WERI-Rb-1 (cell line): ENCODE results near the gene RFK.
"Not testable (repeated sequence)": the region's sequence is repeated elsewhere in the genome, so short reads cannot be mapped to it uniquely, and the experiment has no call there.

Experiments used
- DNase-seq: peaks from one replicate; pipeline ENCODE4 v3.0.0-alpha.2; 2020
- H3K27ac ChIP-seq: fragments of 250-450 bp; sonication (Bioruptor Pico); 2 replicates; pipeline ENCODE4 v1.5.1; 2020; ENCODE audit warnings: mild to moderate bottlenecking, moderate library complexity
- H3K27me3 ChIP-seq: fragments of 250-450 bp; sonication (Bioruptor Pico); 2 replicates; pipeline ENCODE4 v1.5.1; 2021; ENCODE audit warnings: mild to moderate bottlenecking, low read depth, moderate library complexity; ENCODE audit not compliant: insufficient read depth, severe bottlenecking
- H3K36me3 ChIP-seq: fragments of 250-450 bp; sonication (Bioruptor Pico); 2 replicates; pipeline ENCODE4 v1.5.1; 2020; ENCODE audit warnings: mild to moderate bottlenecking, moderate library complexity
- H3K4me3 ChIP-seq: 2 replicates; pipeline ENCODE4 v1.5.1; 2011; ENCODE audit warnings: low read depth, mild to moderate bottlenecking, control low read depth, low read length
- H3K9me3 ChIP-seq: fragments of 250-450 bp; sonication (Bioruptor Pico); 2 replicates; pipeline ENCODE4 v1.5.1; 2021; ENCODE audit warnings: mild to moderate bottlenecking, moderate library complexity; ENCODE audit not compliant: severe bottlenecking
- TF ChIP-seq, protein P1 (sequence below): IDR thresholded peaks from 2 replicates; pipeline ENCODE4 v1.5.1; 2011; ENCODE audit warnings: low read depth, mild to moderate bottlenecking, control low read depth, inconsistent platforms, low read length

Gene RFK

DNA sequence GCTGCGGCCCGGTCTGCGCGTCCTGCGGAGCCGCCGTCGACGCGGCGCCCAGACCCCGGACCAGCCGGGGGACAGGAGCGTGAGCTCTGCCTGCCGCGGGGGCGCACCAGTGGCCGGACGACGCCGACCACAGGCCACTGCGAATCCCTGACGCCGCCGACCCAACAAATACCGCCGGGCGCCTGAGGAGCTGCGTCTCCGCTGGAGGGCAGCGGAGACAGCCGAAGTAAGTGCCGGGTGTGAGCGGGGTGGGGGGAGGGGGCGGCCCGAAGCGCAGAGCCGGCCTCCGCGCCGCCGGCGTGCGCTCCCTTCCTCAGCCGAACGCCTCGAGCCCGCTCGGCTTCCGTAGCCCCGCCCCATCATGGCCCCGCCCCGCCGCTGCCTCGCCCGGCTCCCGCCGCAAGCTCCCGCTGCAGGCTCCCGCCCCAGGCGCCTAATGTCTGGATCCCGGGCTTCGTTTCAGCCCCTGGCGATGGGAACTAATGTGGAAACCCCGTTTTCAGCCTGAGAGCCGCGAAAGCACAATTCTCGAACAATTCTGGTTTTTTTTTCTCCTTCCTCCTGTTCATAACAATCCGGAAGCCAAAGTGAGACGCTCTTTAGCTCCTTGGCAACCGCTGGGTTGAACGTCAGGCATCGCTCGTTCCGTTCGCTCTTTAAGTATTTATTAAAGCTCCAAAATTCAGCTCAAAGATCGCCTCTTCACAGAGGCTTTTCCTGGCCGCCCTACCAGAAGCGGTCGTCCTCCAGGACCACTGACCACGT is at the start of gene RFK:
TSS of gene RFK (minus strand) at position 232 of the 765 bp plus-strand sequence. CDS start 255 bp downstream, outside the sequence.
- peak within 1 kb of the TSS; percentile 77 for H3K4me3 ChIP-seq
- peaks cover 9% of the 10 kb centered on the region for H3K36me3 ChIP-seq
- H3K27me3 ChIP-seq = no peaks in the 10 kb centered on the region
- H3K27ac ChIP-seq = peak within 1 kb of the TSS; percentile 90
- TF ChIP-seq, protein P1, sequence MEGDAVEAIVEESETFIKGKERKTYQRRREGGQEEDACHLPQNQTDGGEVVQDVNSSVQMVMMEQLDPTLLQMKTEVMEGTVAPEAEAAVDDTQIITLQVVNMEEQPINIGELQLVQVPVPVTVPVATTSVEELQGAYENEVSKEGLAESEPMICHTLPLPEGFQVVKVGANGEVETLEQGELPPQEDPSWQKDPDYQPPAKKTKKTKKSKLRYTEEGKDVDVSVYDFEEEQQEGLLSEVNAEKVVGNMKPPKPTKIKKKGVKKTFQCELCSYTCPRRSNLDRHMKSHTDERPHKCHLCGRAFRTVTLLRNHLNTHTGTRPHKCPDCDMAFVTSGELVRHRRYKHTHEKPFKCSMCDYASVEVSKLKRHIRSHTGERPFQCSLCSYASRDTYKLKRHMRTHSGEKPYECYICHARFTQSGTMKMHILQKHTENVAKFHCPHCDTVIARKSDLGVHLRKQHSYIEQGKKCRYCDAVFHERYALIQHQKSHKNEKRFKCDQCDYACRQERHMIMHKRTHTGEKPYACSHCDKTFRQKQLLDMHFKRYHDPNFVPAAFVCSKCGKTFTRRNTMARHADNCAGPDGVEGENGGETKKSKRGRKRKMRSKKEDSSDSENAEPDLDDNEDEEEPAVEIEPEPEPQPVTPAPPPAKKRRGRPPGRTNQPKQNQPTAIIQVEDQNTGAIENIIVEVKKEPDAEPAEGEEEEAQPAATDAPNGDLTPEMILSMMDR = peak; percentile 48
- peak; percentile 95 for DNase-seq
- no peaks in the 10 kb centered on the region for H3K9me3 ChIP-seq

DNA sequence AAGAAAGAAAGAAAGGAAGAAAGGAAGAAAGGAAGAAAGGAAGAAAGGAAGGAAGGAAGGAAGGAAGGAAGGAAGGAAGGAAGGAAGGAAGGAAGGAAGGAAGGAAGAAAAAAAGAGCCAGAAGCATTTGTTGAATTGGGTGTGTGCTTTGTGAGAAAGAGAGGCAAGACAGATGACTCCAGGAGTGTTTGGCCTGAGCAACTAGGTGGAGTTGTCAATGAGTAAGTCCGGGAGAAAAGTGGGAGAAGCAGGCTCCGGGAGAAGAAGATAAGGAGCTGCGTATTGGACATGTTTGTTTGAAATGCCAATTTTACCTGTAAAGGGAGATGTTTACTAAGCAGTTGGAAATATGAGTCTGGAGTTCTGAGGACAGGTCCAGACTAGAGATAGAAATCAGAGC is 49.7 kb upstream of the RFK start:
- TF ChIP-seq, protein P1 = no peak
- no peak for DNase-seq
- Histone ChIP-seq H3K27ac (no peak overlapping the region), H3K4me3 (no peak overlapping the region), H3K36me3 (no peaks in the 10 kb centered on the region), H3K27me3 (no peaks in the 10 kb centered on the region), H3K9me3 (peaks cover 6% of the 10 kb centered on the region)

DNA sequence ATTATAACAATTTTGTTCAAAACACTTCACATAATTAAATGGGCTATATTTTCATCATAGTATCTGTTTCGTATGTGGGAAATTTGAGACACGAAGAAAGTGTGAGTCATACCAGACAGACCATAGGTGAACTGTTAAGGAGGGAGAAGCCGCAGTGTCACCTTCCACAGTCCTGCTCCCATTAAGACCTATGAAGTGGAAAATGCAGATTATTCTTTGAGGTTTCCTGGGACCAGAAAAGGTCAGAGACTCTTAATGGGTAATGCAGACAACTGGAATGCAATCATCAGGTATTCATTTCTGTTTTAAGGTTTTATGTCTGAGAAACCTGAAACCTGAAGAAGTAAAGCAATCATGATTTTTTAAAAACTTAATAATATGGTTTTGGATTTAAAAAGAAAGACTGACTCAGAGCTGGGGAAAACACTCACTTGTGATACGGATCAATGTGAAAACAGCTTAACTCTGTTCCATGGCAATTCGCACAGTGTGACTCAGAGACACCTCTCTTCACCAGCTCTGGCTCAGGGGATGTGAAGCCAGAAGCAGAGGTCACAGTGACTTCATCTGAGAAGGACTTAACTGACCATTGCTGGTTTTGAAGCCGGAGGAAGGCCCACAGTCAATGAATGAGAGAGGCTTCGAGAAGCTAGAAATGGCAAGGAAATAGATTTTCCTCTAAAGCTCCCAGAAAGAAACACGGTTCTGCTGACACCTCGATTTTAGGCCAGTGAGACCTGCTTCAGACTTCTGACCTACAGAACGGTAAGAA is 47.5 kb upstream of the RFK start:
- no peaks in the 10 kb centered on the region for H3K27me3 ChIP-seq
- no peak overlapping the region for H3K4me3 ChIP-seq
- no peaks in the 10 kb centered on the region for H3K36me3 ChIP-seq
- H3K27ac ChIP-seq = no peak overlapping the region
- no peak for DNase-seq
- peaks cover 6% of the 10 kb centered on the region for H3K9me3 ChIP-seq
- TF ChIP-seq, protein P1 = no peak

DNA sequence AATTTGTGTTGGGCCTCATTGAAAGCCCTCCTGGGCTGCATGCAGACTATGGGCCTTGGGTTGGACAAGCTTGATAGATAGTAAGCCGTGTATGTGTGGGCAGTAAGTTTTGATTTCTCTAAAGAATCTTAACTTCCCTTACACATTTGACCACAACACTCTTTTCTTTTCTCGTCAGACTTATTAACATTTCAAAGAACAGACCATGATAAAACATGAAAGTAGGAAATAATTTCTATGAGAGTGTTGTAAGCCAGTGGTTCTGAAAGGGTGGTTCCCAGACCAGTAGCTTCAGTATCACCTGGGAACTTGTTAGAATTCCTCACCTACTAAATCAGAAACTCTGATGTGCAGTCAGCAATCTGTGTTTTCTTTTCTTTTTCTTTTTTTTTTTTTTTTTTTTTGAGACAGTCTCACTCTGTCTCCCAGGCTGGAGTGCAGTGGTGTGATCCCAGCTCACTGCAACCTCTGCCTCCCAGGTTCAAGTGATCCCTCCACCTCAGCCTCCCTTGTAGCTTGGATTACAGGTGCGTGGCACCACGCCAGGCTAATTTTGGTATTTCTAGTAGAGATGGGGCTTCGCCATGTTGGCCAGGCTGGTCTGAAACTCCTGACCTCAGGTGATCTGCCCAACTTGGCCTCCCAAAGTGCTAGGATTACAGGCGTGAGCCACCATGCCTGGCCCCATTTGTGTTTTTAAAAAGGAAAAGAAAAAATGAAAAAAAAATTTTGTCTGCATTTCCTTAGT is 44.8 kb upstream of the RFK start:
- Histone ChIP-seq H3K27ac (no peak overlapping the region), H3K36me3 (no peaks in the 10 kb centered on the region), H3K27me3 (no peaks in the 10 kb centered on the region), H3K9me3 (peaks cover 6% of the 10 kb centered on the region), H3K4me3 (no peak overlapping the region)
- DNase-seq = no peak
- TF ChIP-seq, protein P1 = no peak

DNA sequence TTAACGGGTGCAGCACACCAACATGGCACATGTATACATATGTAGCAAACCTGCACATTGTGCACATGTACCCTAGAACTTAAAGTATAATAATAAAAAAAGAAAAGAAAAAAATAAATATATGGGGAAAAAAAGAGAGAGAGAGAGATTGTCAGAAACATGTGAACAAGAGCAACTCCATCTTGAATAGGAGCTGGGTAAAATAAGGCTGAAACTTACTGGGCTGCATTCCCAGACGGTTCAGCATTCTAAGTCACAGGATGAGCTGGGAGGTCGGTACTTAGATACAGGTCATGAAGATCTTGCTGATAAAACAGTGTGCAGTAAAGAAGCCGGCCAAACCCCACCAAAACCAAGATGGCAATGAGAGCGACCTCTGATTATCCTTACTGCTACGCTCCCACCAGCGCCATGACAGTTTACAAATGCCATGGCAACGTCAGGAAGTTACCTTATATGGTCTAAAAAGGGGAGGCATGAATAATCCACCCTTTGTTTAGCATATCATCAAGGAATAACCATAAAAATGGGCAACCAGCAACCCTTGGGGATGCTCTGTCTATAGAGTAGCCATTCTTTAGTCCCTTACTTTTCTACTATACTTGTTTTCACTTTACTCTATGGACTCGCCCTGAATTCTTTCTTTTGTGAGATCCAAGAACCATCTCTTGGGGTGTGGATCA is 42.9 kb upstream of the RFK start:
- not testable (repeated sequence) for H3K36me3 ChIP-seq, H3K4me3 ChIP-seq, H3K27me3 ChIP-seq, H3K27ac ChIP-seq, DNase-seq, H3K9me3 ChIP-seq

DNA sequence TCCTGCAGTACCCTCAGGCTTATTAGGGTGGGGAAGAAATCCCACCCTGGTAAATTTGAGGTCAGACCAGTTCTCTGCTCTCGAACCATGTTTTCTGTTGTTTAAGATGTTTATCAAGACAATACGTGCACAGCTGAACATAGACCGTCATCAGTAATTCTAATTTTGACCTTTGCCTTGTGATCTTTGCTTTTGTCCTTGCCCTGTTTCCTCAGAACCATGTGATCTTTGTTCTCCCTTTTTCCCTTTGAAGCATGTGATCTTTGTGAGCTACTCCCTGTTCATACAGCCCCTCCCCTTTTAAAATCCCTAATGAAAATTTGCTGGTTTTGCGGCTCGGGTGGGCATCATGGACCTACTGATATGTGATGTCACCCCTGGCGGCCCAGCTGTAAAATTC is 40.7 kb upstream of the RFK start:
- H3K9me3 ChIP-seq, H3K27ac ChIP-seq, H3K4me3 ChIP-seq, H3K27me3 ChIP-seq, H3K36me3 ChIP-seq, DNase-seq: not testable (repeated sequence)
